Activated B cell treated with CpG ODN at 0.5 μM for 24 hours (primary cell): Measurements from ENCODE around the gene JUN. TPM values are rescaled to one million over a fixed set of nuclear protein-coding genes. Genes with fewer than 3 reads are reported as not detected.

ENCODE experiments used
- ATAC-seq: fragments of 200-7000 bp; cut with Tn5 transposase; one replicate; pipeline ENCODE4 v1.10.0; 2021; ENCODE audit warnings: low read depth, mild to moderate bottlenecking, moderate library complexity
- CTCF ChIA-PET: fragments of 350-600 bp; sonication (Branson Sonifier 250); formaldehyde crosslinking; loops from one replicate; lab custom pipeline; 2021; ENCODE audit warnings: antibody characterized with exemption; lab: Charles Lee
- POLR2A ChIA-PET: fragments of 350-600 bp; sonication (Branson Sonifier 250); formaldehyde crosslinking; loops from one replicate; lab custom pipeline; 2021; ENCODE audit warnings: antibody characterized with exemption; lab: Charles Lee
- DNase-seq: peaks from one replicate; pipeline ENCODE4 v3.0.0; 2022
- H3K27ac Mint-ChIP-seq: one replicate; pipeline ENCODE4 v1.8.0; 2020; ENCODE audit warnings: mixed read lengths
- H3K27me3 Mint-ChIP-seq: one replicate; pipeline ENCODE4 v1.8.0; 2021; ENCODE audit warnings: mixed read lengths
- H3K36me3 Mint-ChIP-seq: one replicate; pipeline ENCODE4 v1.8.0; 2021; ENCODE audit warnings: low read depth, mixed read lengths
- H3K4me1 Mint-ChIP-seq: one replicate; pipeline ENCODE4 v1.8.0; 2021; ENCODE audit warnings: mixed read lengths
- H3K4me3 Mint-ChIP-seq: one replicate; pipeline ENCODE4 v1.8.0; 2020; ENCODE audit warnings: mild to moderate bottlenecking, mixed read lengths
- H3K9me3 Mint-ChIP-seq: one replicate; pipeline ENCODE4 v1.8.0; 2020; ENCODE audit warnings: mixed read lengths
- intact Hi-C: fragments of 100-400 bp; cut with micrococcal nuclease; formaldehyde crosslinking; loops from one replicate; pipeline ENCODE4 v1.15.1; 2024
- total RNA-seq: library from RNA; stranded (reverse); gene quantifications from 2 replicates; pipeline ENCODE4 v1.2.3, GENCODE V29; 2022
- TF ChIP-seq, protein P1 (sequence below): fragments of 200-600 bp; IDR thresholded peaks from one replicate; pipeline ENCODE4 v1.8.0; 2022; ENCODE audit warnings: antibody characterized with exemption, mild to moderate bottlenecking

JUN gene
- total RNA-seq, 1 donor from 2014 or later, result 36.6 TPM

DNA sequence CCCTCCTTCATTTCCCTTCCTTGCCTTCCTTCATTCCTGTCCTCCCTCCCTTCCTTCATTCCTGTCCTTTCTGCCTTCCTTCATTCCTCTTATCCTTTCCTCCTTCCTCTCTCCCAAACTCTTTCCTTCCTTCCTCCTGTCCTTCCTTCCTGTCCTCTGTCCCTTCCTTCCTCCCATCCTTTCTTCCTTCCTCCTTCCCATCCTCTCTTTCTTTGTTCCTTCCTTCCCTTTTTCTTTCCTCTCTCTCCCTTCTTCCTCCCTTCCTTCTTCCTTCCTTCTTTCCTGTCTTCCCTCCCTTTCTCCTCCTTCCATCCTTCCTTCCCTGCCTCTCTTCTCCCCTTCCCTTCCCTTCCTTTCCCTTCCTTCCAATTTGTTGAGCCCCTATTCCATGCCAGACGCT, 15.8 kb upstream of the JUN start:
- DNase-seq (no peak), ATAC-seq (no peak)
- POLR2A ChIA-PET, result interaction anchor here (0.5 to 0.7 kb wide), 2 partner anchors 16 to 23 kb away, joined by 3 read pairs; no protein-coding TSS in a partner anchor
- H3K27me3 Mint-ChIP-seq, result no peaks in the 10 kb centered on the region
- H3K36me3 Mint-ChIP-seq, result peaks cover 5% of the 10 kb centered on the region
- no peak overlapping the region for H3K4me3 Mint-ChIP-seq
- no peak overlapping the region for H3K27ac Mint-ChIP-seq
- TF ChIP-seq, protein P1, sequence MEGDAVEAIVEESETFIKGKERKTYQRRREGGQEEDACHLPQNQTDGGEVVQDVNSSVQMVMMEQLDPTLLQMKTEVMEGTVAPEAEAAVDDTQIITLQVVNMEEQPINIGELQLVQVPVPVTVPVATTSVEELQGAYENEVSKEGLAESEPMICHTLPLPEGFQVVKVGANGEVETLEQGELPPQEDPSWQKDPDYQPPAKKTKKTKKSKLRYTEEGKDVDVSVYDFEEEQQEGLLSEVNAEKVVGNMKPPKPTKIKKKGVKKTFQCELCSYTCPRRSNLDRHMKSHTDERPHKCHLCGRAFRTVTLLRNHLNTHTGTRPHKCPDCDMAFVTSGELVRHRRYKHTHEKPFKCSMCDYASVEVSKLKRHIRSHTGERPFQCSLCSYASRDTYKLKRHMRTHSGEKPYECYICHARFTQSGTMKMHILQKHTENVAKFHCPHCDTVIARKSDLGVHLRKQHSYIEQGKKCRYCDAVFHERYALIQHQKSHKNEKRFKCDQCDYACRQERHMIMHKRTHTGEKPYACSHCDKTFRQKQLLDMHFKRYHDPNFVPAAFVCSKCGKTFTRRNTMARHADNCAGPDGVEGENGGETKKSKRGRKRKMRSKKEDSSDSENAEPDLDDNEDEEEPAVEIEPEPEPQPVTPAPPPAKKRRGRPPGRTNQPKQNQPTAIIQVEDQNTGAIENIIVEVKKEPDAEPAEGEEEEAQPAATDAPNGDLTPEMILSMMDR, result no peak
- H3K9me3 Mint-ChIP-seq, result no peaks in the 10 kb centered on the region
- CTCF ChIA-PET, result no interaction called here
- intact Hi-C loops, result no loop called here
- H3K4me1 Mint-ChIP-seq, result peaks cover 12% of the 10 kb centered on the region

DNA sequence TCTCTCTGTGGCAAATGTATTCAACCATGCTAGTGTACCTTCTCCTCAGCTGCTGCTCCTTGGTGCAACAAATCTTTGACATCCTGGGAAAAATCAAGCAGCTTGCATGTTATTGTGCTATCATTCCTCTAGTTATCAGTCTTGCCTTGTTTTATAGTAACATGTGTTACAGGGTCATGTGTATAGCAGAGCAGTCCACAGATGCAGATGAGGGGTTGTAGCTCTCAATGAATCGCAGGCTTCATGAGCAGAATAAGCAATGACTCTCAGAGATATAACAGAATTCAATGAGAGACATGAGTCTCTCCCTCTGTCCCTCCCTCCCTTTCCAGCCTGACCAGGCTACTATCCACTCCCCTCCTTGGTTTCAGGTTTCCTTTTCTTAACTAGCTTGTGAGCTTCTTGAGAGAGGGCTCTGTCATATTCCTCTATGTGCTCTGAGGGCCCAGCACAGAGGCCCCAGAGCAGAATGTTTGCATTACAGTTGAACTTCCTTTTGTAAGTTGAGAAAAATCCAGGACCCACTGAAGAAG, 15.1 kb upstream of the JUN start:
- Mint-ChIP-seq H3K4me1 (peaks cover 18% of the 10 kb centered on the region), H3K27ac (no peak overlapping the region), H3K36me3 (peaks cover 5% of the 10 kb centered on the region)

GRCh38 chr1:58796416-58796815, 12.6 kb upstream of the JUN start:
- POLR2A ChIA-PET, result no interaction called here
- Mint-ChIP-seq H3K9me3 (no peaks in the 10 kb centered on the region), H3K4me1 (peaks cover 23% of the 10 kb centered on the region), H3K27ac (no peak overlapping the region), H3K4me3 (no peak overlapping the region), H3K36me3 (peaks cover 8% of the 10 kb centered on the region), H3K27me3 (no peaks in the 10 kb centered on the region)
- DNase-seq (no peak), ATAC-seq (no peak)
- CTCF ChIA-PET, result no interaction called here
- TF ChIP-seq, protein P1, result no peak
- intact Hi-C loops, result no loop called here

More for the DNA sequence above, 15.1 kb upstream of the JUN start:
- H3K4me3 Mint-ChIP-seq, result no peak overlapping the region
- no peak for ATAC-seq
- POLR2A ChIA-PET, result interaction anchor here (1.0 kb wide), 1 partner anchor 13 kb away, joined by 3 read pairs; no protein-coding TSS in a partner anchor
- intact Hi-C loops, result no loop called here
- no peaks in the 10 kb centered on the region for H3K27me3 Mint-ChIP-seq
- CTCF ChIA-PET, result no interaction called here
- no peaks in the 10 kb centered on the region for H3K9me3 Mint-ChIP-seq
- TF ChIP-seq, protein P1, result no peak
- DNase-seq, result no peak

- ChIA-PET CTCF (interaction anchor here (0.7 kb wide), 1 partner anchor 27 kb away, joined by 3 read pairs; no protein-coding TSS in a partner anchor), POLR2A (interaction anchor here (1.4 kb wide), 1 partner anchor 12 kb away, joined by 6 read pairs; no protein-coding TSS in a partner anchor)
- no peaks in the 10 kb centered on the region for H3K27me3 Mint-ChIP-seq
- TF ChIP-seq, protein P1, result no peak
- no peak for DNase-seq
- intact Hi-C loops, result no loop called here
- H3K36me3 Mint-ChIP-seq, result peaks cover 14% of the 10 kb centered on the region
- ATAC-seq, result no peak
- H3K4me1 Mint-ChIP-seq, result peaks cover 27% of the 10 kb centered on the region
- H3K27ac Mint-ChIP-seq, result peak overlapping the region; percentile 20
- H3K4me3 Mint-ChIP-seq, result no peak overlapping the region
- no peaks in the 10 kb centered on the region for H3K9me3 Mint-ChIP-seq
These were observed 10.7 kb upstream of the JUN start for GRCh38 chr1:58794585-58794984.

GRCh38 chr1:58792846-58793245, 9.0 kb upstream of the JUN start:
- POLR2A ChIA-PET, result no interaction called here
- no peak overlapping the region for H3K27ac Mint-ChIP-seq
- intact Hi-C loops, result no loop called here

More at GRCh38 chr1:58792846-58793245, 9.0 kb upstream of the JUN start:
- H3K9me3 Mint-ChIP-seq, result peaks cover 5% of the 10 kb centered on the region
- peaks cover 30% of the 10 kb centered on the region for H3K36me3 Mint-ChIP-seq
- no peak overlapping the region for H3K4me3 Mint-ChIP-seq
- DNase-seq, result no peak
- ATAC-seq, result no peak
- H3K27me3 Mint-ChIP-seq, result no peaks in the 10 kb centered on the region
- TF ChIP-seq, protein P1, result no peak
- CTCF ChIA-PET, result no interaction called here
- peaks cover 29% of the 10 kb centered on the region for H3K4me1 Mint-ChIP-seq
